HEK293 (cell line): Measurements from ENCODE around the gene CRCP.

Source experiments
- CTCF ChIA-PET: fragments of 350-600 bp; formaldehyde crosslinking; extraction: SDS; loops from one replicate; lab custom pipeline; 2021; ENCODE audit warnings: antibody characterized with exemption; lab: Yijun Ruan, JAX
- POLR2A ChIA-PET: fragments of 300-600 bp; formaldehyde crosslinking; extraction: SDS; loops from one replicate; lab custom pipeline; 2020; ENCODE audit warnings: antibody characterized with exemption, inconsistent platforms; lab: Yijun Ruan, JAX
- H3K27ac ChIP-seq: fragments of 200-500 bp; sonication (Bioruptor generic); 2 replicates; pipeline ENCODE4 v1.5.1; 2014; ENCODE audit warnings: low read depth, low read length, control low read depth, inconsistent platforms; ENCODE audit errors: extremely low read depth
- H3K36me3 ChIP-seq, 2 experiments: fragments of 200-500 bp in 1 of 2; sonication (Bioruptor generic) in 1 of 2; 1 replicate in 1 of 2; 2 replicates in 1 of 2; pipeline ENCODE4 v1.5.1; 2014 to 2017; ENCODE audit warnings: inconsistent platforms in 2 of 2, low read length in 2 of 2; ENCODE audit not compliant: control insufficient read depth in 2 of 2, insufficient read depth in 1 of 2
- H3K4me1 ChIP-seq: fragments of 200-500 bp; sonication (Bioruptor generic); 2 replicates; pipeline ENCODE4 v1.5.1; 2014; ENCODE audit warnings: mild to moderate bottlenecking, low read length, inconsistent platforms; ENCODE audit not compliant: control insufficient read depth, insufficient read depth
- H3K4me3 ChIP-seq: 2 replicates; pipeline ENCODE4 v1.5.1; 2011; ENCODE audit warnings: low read depth, mild to moderate bottlenecking, control low read depth, low read length, moderate library complexity
- H3K9me3 ChIP-seq: fragments of 200-500 bp; sonication (Bioruptor generic); 2 replicates; pipeline ENCODE4 v1.5.1; 2014; ENCODE audit warnings: low read depth, low read length, inconsistent platforms; ENCODE audit not compliant: control insufficient read depth, insufficient read depth
- BCL11A ChIP-seq: fragments of 450-650 bp; formaldehyde crosslinking; IDR thresholded peaks from 2 replicates; pipeline ENCODE4 v1.5.1; 2016; ENCODE audit warnings: low read depth, missing biosample characterization, missing genetic modification characterization
- GLI2 ChIP-seq: fragments of 450-650 bp; formaldehyde crosslinking; IDR thresholded peaks from 2 replicates; pipeline ENCODE4; 2017; ENCODE audit warnings: missing biosample characterization, missing genetic modification characterization, low read depth, borderline replicate concordance
- GLI4 ChIP-seq: fragments of 450-650 bp; formaldehyde crosslinking; IDR thresholded peaks from 2 replicates; pipeline ENCODE4 v1.5.1; 2016; ENCODE audit warnings: missing biosample characterization, missing genetic modification characterization
- GLIS1 ChIP-seq: fragments of 450-650 bp; formaldehyde crosslinking; IDR thresholded peaks from 2 replicates; pipeline ENCODE4 v1.5.1; 2016; ENCODE audit warnings: missing biosample characterization, missing genetic modification characterization
- SCRT1 ChIP-seq: fragments of 450-650 bp; formaldehyde crosslinking; IDR thresholded peaks from 2 replicates; pipeline ENCODE4 v1.5.1; 2016; ENCODE audit warnings: missing biosample characterization, missing genetic modification characterization, borderline replicate concordance
- SETDB1 ChIP-seq: IDR thresholded peaks from one replicate; pipeline ENCODE4 v1.6.1; 2017; ENCODE audit warnings: mild to moderate bottlenecking, low read length, moderate library complexity, mixed read lengths; ENCODE audit not compliant: insufficient read length
- ZBTB21 ChIP-seq: fragments of 450-650 bp; formaldehyde crosslinking; IDR thresholded peaks from 2 replicates; pipeline ENCODE4 v1.5.1; 2017; ENCODE audit warnings: missing biosample characterization, missing genetic modification characterization
- ZNF114 ChIP-seq: fragments of 450-650 bp; formaldehyde crosslinking; IDR thresholded peaks from 2 replicates; pipeline ENCODE4 v1.5.0; 2017; ENCODE audit warnings: missing biosample characterization, missing genetic modification characterization
- ZNF248 ChIP-seq: fragments of 450-650 bp; formaldehyde crosslinking; IDR thresholded peaks from 2 replicates; pipeline ENCODE4 v1.5.1; 2017; ENCODE audit warnings: missing biosample characterization, missing genetic modification characterization
- ZNF302 ChIP-seq: fragments of 450-650 bp; formaldehyde crosslinking; IDR thresholded peaks from 2 replicates; pipeline ENCODE4 v1.5.1; 2016; ENCODE audit warnings: missing biosample characterization, missing genetic modification characterization, low read depth
- ZNF311 ChIP-seq: fragments of 450-650 bp; formaldehyde crosslinking; IDR thresholded peaks from 2 replicates; pipeline ENCODE4 v1.5.1; 2017; ENCODE audit warnings: missing biosample characterization, missing genetic modification characterization, borderline replicate concordance
- ZNF394 ChIP-seq: fragments of 450-650 bp; formaldehyde crosslinking; IDR thresholded peaks from 2 replicates; pipeline ENCODE4 v1.5.1; 2016; ENCODE audit warnings: missing biosample characterization, missing genetic modification characterization, mild to moderate bottlenecking, moderate library complexity, borderline replicate concordance
- ZNF433 ChIP-seq: fragments of 450-650 bp; formaldehyde crosslinking; IDR thresholded peaks from 2 replicates; pipeline ENCODE4 v1.5.1; 2016; ENCODE audit warnings: missing biosample characterization, missing genetic modification characterization, low read depth
- ZNF501 ChIP-seq: fragments of 450-650 bp; formaldehyde crosslinking; IDR thresholded peaks from 2 replicates; pipeline ENCODE4 v1.5.1; 2016; ENCODE audit warnings: missing biosample characterization, missing genetic modification characterization
- ZNF548 ChIP-seq: fragments of 450-650 bp; formaldehyde crosslinking; IDR thresholded peaks from 2 replicates; pipeline ENCODE4 v1.5.1; 2016; ENCODE audit warnings: missing biosample characterization, missing genetic modification characterization
- ZNF571 ChIP-seq: fragments of 450-650 bp; formaldehyde crosslinking; IDR thresholded peaks from 2 replicates; pipeline ENCODE4 v1.5.0; 2017; ENCODE audit warnings: missing biosample characterization, missing genetic modification characterization
- ZNF76 ChIP-seq: fragments of 450-650 bp; formaldehyde crosslinking; IDR thresholded peaks from 2 replicates; pipeline ENCODE4; 2016; ENCODE audit warnings: low read depth, missing biosample characterization, missing genetic modification characterization, borderline replicate concordance
- ZXDB ChIP-seq: fragments of 450-650 bp; formaldehyde crosslinking; IDR thresholded peaks from 2 replicates; pipeline ENCODE4 v1.5.1; 2016; ENCODE audit warnings: missing biosample characterization, missing genetic modification characterization
- TF ChIP-seq, protein P1 (sequence below): fragments of 450-650 bp; formaldehyde crosslinking; IDR thresholded peaks from 2 replicates; pipeline ENCODE4 v1.5.1; 2017; ENCODE audit warnings: missing biosample characterization, missing genetic modification characterization
- TF ChIP-seq, protein P2 (sequence below): fragments of 450-650 bp; formaldehyde crosslinking; IDR thresholded peaks from 2 replicates; pipeline ENCODE4 v1.5.1; 2016; ENCODE audit warnings: missing biosample characterization, missing genetic modification characterization
- TF ChIP-seq, protein P3 (sequence below): fragments of 450-650 bp; formaldehyde crosslinking; IDR thresholded peaks from 2 replicates; pipeline ENCODE4 v1.5.1; 2016; ENCODE audit warnings: missing biosample characterization, missing genetic modification characterization
- TF ChIP-seq, protein P4 (sequence below): fragments of 450-650 bp; formaldehyde crosslinking; IDR thresholded peaks from 2 replicates; pipeline ENCODE4 v1.5.1; 2017; ENCODE audit warnings: missing biosample characterization, missing genetic modification characterization
- TF ChIP-seq, protein P5 (sequence below): fragments of 450-650 bp; formaldehyde crosslinking; IDR thresholded peaks from 2 replicates; pipeline ENCODE4 v1.5.1; 2016; ENCODE audit warnings: missing biosample characterization, missing genetic modification characterization

CRCP gene

DNA sequence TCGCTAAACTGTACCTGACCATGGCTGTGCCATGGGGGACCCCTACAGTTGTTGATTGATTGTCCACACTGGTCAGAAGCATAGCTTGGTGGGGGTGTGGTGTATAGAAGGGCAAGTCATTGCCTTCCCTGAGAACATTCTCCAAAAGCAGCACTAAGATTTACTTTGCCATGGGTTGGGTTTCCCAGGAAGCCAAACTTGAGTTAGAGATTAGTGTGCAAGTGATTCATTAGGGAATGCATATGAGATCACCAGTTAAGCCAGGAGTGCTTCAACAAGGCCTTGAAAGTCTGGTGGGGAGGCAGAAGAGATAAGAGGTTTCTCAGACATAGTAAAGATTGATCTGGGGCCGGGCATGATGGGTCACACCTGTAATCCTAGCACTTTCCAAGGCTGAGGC lies 69.1 kb downstream of the CRCP start (continued):
- TF ChIP-seq, protein P1, sequence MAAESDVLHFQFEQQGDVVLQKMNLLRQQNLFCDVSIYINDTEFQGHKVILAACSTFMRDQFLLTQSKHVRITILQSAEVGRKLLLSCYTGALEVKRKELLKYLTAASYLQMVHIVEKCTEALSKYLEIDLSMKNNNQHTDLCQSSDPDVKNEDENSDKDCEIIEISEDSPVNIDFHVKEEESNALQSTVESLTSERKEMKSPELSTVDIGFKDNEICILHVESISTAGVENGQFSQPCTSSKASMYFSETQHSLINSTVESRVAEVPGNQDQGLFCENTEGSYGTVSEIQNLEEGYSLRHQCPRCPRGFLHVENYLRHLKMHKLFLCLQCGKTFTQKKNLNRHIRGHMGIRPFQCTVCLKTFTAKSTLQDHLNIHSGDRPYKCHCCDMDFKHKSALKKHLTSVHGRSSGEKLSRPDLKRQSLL: no peak
- TF ChIP-seq ZNF501 (tag by site-specific recombination) (no peak), ZNF433 (tag by site-specific recombination) (no peak), ZNF571 (no peak), ZNF302 (tag by site-specific recombination) (no peak), ZNF548 (tag by site-specific recombination) (no peak), BCL11A (tag by site-specific recombination) (no peak), GLIS1 (tag by site-specific recombination) (peak; percentile 60), ZNF394 (tag by site-specific recombination) (0 out of 2 replicates have a peak, but pooled peaks have one; percentile 20), GLI4 (tag by site-specific recombination) (no peak), ZNF114 (tag by site-specific recombination) (no peak), GLI2 (tag by site-specific recombination) (no peak), ZNF311 (tag by site-specific recombination) (no peak), ZXDB (tag by site-specific recombination) (peak; percentile 70), SCRT1 (0 out of 2 replicates have a peak, but pooled peaks have one; percentile 17), ZBTB21 (tag by site-specific recombination) (no peak), ZNF248 (tag by site-specific recombination) (no peak)
- TF ChIP-seq, protein P2, sequence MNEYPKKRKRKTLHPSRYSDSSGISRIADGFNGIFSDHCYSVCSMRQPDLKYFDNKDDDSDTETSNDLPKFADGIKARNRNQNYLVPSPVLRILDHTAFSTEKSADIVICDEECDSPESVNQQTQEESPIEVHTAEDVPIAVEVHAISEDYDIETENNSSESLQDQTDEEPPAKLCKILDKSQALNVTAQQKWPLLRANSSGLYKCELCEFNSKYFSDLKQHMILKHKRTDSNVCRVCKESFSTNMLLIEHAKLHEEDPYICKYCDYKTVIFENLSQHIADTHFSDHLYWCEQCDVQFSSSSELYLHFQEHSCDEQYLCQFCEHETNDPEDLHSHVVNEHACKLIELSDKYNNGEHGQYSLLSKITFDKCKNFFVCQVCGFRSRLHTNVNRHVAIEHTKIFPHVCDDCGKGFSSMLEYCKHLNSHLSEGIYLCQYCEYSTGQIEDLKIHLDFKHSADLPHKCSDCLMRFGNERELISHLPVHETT (tag by site-specific recombination): peak; percentile 19; the same call in 1 of the 2 replicates
- TF ChIP-seq, protein P3, sequence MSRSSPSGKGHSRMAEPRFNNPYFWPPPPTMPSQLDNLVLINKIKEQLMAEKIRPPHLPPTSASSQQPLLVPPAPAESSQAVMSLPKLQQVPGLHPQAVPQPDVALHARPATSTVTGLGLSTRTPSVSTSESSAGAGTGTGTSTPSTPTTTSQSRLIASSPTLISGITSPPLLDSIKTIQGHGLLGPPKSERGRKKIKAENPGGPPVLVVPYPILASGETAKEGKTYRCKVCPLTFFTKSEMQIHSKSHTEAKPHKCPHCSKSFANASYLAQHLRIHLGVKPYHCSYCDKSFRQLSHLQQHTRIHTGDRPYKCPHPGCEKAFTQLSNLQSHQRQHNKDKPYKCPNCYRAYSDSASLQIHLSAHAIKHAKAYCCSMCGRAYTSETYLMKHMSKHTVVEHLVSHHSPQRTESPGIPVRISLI (tag by site-specific recombination): no peak
- TF ChIP-seq, protein P4, sequence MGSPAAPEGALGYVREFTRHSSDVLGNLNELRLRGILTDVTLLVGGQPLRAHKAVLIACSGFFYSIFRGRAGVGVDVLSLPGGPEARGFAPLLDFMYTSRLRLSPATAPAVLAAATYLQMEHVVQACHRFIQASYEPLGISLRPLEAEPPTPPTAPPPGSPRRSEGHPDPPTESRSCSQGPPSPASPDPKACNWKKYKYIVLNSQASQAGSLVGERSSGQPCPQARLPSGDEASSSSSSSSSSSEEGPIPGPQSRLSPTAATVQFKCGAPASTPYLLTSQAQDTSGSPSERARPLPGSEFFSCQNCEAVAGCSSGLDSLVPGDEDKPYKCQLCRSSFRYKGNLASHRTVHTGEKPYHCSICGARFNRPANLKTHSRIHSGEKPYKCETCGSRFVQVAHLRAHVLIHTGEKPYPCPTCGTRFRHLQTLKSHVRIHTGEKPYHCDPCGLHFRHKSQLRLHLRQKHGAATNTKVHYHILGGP (tag by site-specific recombination): no peak

GRCh38 chr7:66185680-66186187 lies 71.1 kb downstream of the CRCP start:
- POLR2A ChIA-PET: interaction anchor here (4.2 kb wide), 1 partner anchor 20 kb away, joined by 15 read pairs; the partner anchor contains the start of gene TPST1
- CTCF ChIA-PET: no interaction called here
- no peaks in the 10 kb centered on the region for H3K36me3 ChIP-seq
- no peak overlapping the region for H3K4me3 ChIP-seq
- H3K4me1 ChIP-seq: no peaks in the 10 kb centered on the region
- no peak overlapping the region for H3K27ac ChIP-seq
- H3K9me3 ChIP-seq: no peaks in the 10 kb centered on the region
- peak; percentile 35 for TF ChIP-seq SETDB1
- TF ChIP-seq ZNF433 (tag by site-specific recombination): no peak
- no peak for TF ChIP-seq ZNF76 (tag by site-specific recombination)
- TF ChIP-seq, protein P5, sequence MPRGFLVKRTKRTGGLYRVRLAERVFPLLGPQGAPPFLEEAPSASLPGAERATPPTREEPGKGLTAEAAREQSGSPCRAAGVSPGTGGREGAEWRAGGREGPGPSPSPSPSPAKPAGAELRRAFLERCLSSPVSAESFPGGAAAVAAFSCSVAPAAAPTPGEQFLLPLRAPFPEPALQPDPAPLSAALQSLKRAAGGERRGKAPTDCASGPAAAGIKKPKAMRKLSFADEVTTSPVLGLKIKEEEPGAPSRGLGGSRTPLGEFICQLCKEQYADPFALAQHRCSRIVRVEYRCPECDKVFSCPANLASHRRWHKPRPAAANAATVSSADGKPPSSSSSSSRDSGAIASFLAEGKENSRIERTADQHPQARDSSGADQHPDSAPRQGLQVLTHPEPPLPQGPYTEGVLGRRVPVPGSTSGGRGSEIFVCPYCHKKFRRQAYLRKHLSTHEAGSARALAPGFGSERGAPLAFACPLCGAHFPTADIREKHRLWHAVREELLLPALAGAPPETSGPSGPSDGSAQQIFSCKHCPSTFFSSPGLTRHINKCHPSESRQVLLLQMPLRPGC (tag by site-specific recombination): no peak
